Measurements from ENCODE around the gene IFITM2.
"Not testable (repeated sequence)": the region's sequence is repeated elsewhere in the genome, so short reads cannot be mapped to it uniquely, and the experiment has no call there.

Gene IFITM2

DNA sequence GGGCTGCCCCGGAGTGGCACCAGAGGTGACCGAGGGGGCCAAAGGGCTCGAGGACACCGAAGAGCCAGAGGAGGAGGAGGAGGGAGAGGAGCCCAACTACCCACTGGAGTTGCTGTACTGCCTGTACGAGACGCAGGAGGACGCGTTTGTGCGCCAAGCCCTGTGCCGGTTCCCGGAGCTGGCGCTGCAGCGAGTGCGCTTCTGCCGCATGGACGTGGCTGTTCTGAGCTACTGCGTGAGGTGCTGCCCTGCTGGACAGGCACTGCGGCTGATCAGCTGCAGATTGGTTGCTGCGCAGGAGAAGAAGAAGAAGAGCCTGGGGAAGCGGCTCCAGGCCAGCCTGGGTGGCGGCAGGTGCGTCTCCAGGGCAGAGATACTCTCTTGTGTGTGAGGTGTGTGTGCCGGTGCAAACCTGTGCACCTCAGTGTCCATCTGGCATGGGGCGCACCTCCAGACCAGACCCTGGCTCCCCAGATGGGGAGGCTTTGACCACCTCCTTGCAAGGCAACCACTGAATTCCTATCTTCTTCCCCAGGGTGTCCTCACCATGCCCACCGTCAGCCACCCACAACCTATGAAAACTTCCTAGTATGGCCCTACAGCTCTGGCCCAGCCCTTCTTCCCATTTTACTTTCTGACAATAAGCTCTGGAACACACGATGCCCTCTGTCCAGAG lies 26.0 kb upstream of the IFITM2 start:
- no peak for DNase-seq (ENCODE audit: low spot score)

DNA sequence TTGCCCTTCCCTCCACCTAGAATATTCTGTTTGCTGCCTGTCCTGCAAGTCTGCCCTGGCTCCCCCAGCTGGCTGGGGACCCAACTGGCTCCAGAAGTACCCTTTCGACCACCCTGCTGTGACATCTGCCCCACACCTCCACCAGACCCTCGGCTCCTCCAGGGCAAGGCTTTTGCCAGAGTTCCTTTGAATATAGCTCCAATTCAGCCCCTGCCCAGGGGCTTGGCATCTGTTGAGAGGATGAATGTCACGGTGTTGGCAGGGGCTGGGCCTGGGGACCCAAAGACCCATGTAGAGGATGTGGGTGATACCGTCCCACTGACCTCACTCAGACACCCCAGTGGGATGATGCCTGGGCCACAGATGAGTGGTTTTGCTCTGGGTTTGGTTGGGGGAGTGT lies 25.4 kb upstream of the IFITM2 start:
- no peak for DNase-seq (ENCODE audit: low spot score)

GRCh38 chr11:282630-283360 lies 24.8 kb upstream of the IFITM2 start:
- DNase-seq (ENCODE audit: low spot score) = no peak

GRCh38 chr11:283405-284104 lies 24.1 kb upstream of the IFITM2 start:
- DNase-seq (ENCODE audit: low spot score) = no peak

DNA sequence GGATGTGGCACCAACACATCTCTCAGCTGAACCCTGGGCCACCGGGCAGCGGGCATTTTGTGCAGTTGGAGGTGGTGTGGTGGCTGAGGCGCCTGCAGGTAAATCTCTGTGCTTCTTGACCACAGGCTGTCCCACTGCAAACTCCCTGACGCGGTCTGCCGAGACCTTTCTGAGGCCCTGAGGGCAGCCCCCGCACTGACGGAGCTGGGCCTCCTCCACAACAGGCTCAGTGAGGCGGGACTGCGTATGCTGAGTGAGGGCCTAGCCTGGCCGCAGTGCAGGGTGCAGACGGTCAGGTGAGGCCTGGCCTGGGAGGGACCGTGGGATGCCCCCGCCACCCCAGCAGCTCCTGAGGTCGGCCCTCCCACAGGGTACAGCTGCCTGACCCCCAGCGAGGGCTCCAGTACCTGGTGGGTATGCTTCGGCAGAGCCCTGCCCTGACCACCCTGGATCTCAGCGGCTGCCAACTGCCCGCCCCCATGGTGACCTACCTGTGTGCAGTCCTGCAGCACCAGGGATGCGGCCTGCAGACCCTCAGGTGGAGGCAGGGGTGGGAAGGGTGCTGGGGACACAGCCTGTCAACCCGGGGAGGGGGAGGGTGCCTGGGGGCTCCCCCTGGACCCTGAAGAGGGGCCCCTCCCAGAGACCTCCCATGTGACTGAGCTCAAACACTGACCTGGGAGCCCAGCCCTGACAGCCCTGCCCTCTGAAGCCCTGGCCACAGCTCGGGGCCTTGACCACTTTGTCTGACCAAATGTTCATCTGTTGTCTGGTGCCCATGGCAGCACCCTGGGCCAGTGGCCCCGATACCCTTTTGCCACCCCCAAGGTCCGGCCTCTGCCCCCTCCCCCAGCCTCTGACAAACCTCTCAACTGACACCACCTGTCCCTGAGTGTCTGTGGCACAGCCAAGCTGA lies 23.3 kb upstream of the IFITM2 start:
- DNase-seq (ENCODE audit: low spot score) = no peak

DNA sequence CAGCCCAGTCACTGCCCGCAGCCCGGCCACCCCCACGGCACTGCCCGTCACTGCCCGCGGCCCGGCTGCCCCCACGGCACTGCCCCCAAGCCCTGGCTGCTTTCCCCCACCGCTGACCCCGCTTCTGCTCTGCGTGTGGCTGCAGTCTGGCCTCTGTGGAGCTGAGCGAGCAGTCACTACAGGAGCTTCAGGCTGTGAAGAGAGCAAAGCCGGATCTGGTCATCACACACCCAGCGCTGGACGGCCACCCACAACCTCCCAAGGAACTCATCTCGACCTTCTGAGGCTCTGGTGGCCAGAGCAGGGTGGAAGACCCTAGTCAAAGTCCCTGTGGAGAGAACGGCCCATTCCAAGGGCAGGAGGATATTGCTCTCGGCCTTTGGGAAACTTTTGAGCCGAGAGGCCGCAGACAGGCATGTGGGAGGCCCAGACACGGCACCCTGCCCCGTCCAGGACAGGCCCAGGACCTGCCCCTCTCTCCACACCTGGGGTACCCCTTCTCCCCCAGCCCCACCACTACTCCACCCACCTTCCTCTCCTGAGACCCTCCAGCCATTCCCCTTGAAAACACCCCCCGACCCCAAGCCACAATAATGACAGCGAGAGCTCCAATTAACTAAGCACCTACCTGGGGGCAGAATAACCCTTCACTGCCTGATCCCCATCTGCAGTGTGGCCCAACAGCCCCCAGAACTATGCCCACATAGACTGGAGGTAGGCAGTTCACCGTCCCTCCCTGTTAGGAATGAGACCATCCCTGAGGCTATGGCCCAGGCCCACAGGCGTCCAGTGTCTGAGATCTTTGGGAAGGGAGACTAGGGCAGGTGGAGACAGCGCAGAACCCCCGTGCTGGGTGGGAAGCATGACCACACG lies 22.4 kb upstream of the IFITM2 start:
- DNase-seq (ENCODE audit: low spot score) = no peak

DNA sequence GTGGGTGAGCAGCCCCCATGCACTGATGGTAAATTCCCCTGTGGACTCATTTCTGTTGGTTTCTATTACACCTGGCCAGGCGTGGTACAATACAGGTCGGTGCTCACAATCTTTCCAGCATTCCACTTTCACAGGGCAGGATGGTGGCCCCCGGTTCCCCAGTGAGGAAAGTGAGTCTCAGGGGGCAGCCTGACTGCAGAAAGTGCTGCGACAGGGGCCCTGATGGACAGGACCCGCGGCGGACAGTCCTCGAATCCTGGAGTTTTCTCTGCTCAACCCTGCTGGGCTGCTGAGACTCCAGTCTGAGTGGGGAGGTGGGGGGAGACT lies 21.8 kb upstream of the IFITM2 start:
- DNase-seq (ENCODE audit: low spot score) = no peak

DNA sequence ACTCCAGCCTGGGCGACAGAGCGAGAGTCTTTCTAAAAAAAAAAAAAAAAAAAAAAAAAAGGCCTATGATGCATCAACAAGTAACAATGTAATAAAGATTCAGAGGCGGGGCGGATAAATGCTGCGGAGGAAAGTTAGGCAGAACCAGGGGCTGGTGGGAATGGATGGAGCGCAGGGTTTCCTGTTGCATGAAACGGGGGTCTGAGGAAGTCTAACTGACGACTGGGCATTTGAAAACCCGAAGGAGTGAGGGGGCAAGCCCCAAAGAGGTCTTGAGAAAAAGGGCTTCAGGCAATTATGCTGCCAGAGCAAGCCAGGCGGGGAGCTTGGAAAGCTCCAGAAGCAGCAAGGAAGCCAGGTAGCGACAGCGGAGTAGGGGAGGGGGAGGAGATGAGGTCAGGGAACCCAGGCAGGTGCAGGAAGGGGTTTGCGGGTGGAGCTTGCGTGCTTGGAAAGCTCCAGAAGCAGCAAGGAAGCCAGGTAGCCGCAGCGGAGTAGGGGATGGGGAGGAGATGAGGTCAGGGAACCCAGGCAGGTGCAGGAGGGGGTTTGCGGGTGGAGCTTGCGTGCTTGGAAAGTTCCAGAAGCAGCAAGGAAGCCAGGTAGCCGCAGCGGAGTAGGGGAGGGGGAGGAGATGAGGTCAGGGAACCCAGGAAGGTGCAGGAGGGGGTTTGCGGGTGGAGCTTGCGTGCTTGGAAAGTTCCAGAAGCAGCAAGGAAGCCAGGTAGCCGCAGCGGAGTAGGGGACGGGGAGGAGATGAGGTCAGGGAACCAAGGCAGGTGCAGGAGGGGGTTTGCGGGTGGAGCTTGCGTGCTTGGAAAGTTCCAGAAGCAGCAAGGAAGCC lies 20.4 kb upstream of the IFITM2 start:
- DNase-seq (ENCODE audit: low spot score) = not testable (repeated sequence)

DNA sequence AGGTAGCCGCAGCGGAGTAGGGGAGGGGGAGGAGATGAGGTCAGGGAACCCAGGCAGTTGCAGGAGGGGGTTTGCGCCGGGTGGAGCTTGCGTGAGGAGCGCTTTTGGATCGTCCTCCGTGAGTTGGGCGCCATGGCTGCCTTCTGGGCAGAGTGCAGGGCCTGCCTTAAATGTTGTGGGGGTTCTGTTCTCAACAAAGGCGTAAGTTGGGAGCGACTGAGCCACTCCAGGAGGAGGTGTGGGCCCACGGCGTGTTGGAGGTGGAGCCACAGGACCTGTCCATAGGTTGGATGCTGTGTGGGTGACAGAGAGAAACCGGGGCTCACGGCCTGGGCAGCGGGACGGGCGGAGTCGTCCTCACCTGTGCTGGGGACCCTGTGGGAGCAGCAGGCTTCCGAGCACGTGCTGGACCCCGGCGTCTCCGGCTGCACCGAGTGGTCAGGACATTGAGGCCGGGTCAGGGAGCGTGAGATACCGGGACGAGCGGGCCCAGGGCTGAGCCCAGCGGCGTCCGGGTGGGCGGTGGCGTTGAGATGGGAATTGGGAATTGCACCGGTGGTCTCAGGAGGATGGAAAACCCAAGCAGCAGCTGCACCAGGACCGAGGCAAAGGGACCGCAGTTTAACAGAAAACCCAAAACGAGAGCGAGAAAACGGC lies 19.7 kb upstream of the IFITM2 start:
- no peak for DNase-seq (ENCODE audit: low spot score)

- DNase-seq (ENCODE audit: low spot score) = peak; percentile 76
Observed at GRCh38 chr11:288478-289397, 18.9 kb upstream of the IFITM2 start, which contains the start of gene PGGHG. Gene PGGHG, plus strand, starts transcription at chr11:289126. Its CDS starts 691 bp downstream, at chr11:289817.

DNA sequence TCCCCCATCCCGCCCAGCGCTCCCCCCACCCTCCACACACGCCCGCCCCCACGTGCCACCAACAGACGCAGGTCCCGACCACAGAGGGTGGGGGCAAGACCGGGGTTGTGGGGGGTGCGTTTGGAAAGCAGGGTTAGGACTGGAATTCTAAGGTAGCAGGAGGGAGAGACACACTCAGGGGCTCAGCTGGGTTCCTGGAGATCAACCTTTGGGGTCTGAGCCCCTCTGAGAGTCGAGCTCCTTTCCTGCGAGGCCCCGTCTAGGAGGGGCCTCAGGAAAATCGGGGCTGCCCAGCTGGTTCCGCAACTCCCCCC lies 18.3 kb upstream of the IFITM2 start:
- no peak for DNase-seq (ENCODE audit: low spot score)

GRCh38 chr11:289712-290620 lies 17.6 kb upstream of the IFITM2 start:
- DNase-seq (ENCODE audit: low spot score) = no peak

- DNase-seq (ENCODE audit: low spot score) = no peak
Observed at GRCh38 chr11:290621-291231, 16.9 kb upstream of the IFITM2 start.

DNA sequence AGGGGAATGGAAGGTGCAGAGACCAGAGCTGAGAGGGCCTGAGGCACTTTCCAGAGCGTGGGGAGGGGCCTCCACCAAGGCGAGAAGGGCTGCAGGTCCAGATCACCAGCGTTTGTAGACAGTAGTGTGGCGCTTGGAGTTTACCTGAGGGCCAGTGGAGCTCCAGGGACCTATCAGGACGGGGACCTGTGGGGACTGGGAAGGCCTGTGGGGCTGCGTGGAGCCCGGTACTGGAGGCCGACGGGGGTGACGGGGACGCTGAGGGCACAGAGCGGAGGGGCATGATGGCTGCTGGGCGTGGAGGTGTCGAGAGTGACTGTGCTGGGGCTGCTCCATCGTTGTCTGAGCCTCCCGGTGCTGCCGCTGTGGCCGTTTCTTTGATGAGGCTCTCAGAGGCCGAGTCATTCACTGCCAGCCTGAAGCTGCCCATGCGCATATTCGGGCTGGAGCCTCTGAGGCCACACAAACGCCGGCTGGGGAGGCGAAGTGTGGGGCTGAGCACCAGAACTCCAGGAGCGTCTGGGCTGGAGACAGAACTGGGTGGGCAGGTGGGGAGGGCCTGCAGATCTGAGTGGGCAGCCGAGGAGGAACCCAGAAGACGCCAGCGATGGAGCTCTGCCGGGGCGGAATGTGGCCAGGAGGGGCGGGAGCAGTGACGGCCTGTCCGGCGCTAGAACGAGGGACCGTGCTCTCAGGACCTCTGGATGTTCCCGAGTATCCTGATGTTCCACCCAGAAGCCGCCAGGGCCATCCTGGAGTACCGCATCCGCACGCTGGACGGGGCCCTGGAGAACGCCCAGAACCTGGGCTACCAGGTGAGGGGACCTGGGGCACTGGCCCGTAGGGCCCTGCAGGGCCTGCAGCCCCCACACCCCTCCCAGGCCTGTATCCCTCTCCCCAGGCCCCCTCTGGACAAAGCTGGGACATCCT lies 16.1 kb upstream of the IFITM2 start:
- DNase-seq (ENCODE audit: low spot score) = no peak

DNA sequence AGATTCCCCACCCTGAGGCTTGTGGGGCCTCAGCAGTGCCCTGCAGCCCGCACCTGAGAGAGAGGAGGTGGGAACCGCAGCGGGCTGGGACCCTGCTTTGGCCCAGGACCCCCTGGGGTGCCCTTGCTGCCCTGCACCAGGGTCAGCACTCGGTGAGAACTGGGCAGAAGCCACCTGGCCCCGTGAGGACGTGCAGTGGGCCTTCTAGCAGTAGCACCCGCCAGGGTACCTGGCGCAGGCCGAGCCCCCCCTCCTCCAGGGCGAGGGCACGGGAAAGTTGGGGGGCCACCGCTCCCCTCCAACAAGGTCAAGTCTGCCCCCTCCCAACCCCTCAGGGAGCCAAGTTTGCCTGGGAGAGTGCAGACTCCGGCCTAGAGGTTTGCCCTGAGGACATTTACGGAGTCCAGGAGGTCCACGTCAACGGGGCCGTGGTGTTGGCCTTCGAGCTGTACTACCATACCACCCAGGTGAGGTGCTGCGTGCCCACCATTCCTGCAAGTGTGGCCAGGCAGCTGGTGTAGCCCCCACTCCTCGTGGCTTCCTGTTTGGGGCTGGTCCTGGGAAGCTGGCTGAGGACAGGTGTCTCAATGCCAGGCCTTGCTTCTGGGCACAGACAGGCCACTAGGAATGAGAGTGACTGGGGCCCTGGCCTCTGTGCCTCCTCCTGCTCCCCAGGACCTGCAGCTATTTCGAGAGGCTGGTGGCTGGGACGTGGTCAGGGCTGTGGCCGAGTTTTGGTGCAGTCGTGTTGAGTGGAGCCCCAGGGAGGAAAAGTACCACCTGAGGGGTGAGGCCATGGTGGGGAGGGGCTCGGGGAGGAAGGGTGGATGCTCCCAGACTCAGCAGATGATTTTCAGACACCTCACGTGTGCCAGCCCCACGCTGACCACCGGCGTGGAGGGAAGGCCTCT lies 15.2 kb upstream of the IFITM2 start:
- DNase-seq (ENCODE audit: low spot score) = no peak
